Adipose tissue (tissue), 3 donors: ENCODE data around the gene PITPNC1. TPM values are rescaled to one million over a fixed set of nuclear protein-coding genes. Genes with fewer than 3 reads are reported as not detected.
"Not testable (repeated sequence)": the region's sequence is repeated elsewhere in the genome, so short reads cannot be mapped to it uniquely, and the experiment has no call there.

Source experiments
- H3K27ac ChIP-seq: one replicate; pipeline ENCODE4 v1.5.1; 2013; ENCODE audit warnings: low read depth, low read length
- WGBS, 3 donors: extraction: QIAGEN DNeasy Blood & Tissue Kit; methylation state at CpG; one replicate each; pipeline ENCODE4 v1.1.7; 2013; 5-methylcytosine and 5-hydroxymethylcytosine counted together
- polyA plus RNA-seq, 3 donors: library from polyadenylated mRNA; stranded (reverse); fragments of 200-250 nt; gene quantifications; one replicate each; pipeline ENCODE4 v1.2.3, GENCODE V29; 2013
- donor health status: healthy with polysubstance abuse.
- donor health status: Bipolar disorder and iron deficiency.
- donor health status: healthy.

The PITPNC1 gene
- polyA plus RNA-seq, 3 donors = 12.6 to 21.2 (median 15.3) TPM

GRCh38 chr17:67636834-67637520, 259.9 kb downstream of the PITPNC1 start:
- no peak overlapping the region for H3K27ac ChIP-seq
- whole genome bisulfite sequencing, 3 donors = 76 to 83% (median 78%) methylated on average over 13 of the region's 13 CpGs

- WGBS, 3 donors = 50 to 83% (median 78%) methylated on average over 8 of the region's 8 CpGs
- H3K27ac ChIP-seq = no peak overlapping the region
Observed at GRCh38 chr17:67637901-67638641, 261.0 kb downstream of the PITPNC1 start.

GRCh38 chr17:67638871-67639270, 261.8 kb downstream of the PITPNC1 start:
- no peak overlapping the region for H3K27ac ChIP-seq
- 89 to 96% (median 92%) methylated on average over 4 of the region's 4 CpGs for WGBS, 3 donors

- WGBS, 3 donors = 36 to 78% (median 51%) methylated on average over 4 of the region's 4 CpGs
- no peak overlapping the region for H3K27ac ChIP-seq
Observed at GRCh38 chr17:67639555-67639954, 262.5 kb downstream of the PITPNC1 start.

- H3K27ac ChIP-seq = no peak overlapping the region
- 66 to 83% (median 71%) methylated on average over 8 of the region's 8 CpGs for WGBS, 3 donors
Observed at GRCh38 chr17:67639979-67640378, 262.9 kb downstream of the PITPNC1 start.

- H3K27ac ChIP-seq = no peak overlapping the region
- 74 to 79% (median 77%) methylated on average over 5 of the region's 5 CpGs for WGBS, 3 donors
Observed at GRCh38 chr17:67642488-67642887, 265.4 kb downstream of the PITPNC1 start.

- WGBS, 3 donors = 94 to 98% (median 96%) methylated on average over 5 of the region's 5 CpGs
- no peak overlapping the region for H3K27ac ChIP-seq
Observed at GRCh38 chr17:67644061-67644460, 267.0 kb downstream of the PITPNC1 start.

- H3K27ac ChIP-seq = not testable (repeated sequence)
- WGBS, 3 donors = 97 to 98% (median 97%) methylated on average over 8 of the region's 8 CpGs
Observed at GRCh38 chr17:67645195-67645594, 268.1 kb downstream of the PITPNC1 start.

- H3K27ac ChIP-seq = no peak overlapping the region
- WGBS, 3 donors = 96 to 97% (median 96%) methylated on average over 6 of the region's 6 CpGs
Observed at GRCh38 chr17:67646472-67646871, 269.4 kb downstream of the PITPNC1 start.

- WGBS, 3 donors = 88 to 93% (median 92%) methylated on average over 5 of the region's 5 CpGs
- no peak overlapping the region for H3K27ac ChIP-seq
Observed at GRCh38 chr17:67647482-67647881, 270.4 kb downstream of the PITPNC1 start.

- WGBS, 3 donors = 65 to 78% (median 77%) methylated on average over 6 of the region's 6 CpGs
- no peak overlapping the region for H3K27ac ChIP-seq
Observed at GRCh38 chr17:67648032-67648905, 271.2 kb downstream of the PITPNC1 start.

- 91 to 97% (median 97%) methylated on average over 3 of the region's 3 CpGs for WGBS, 3 donors
- H3K27ac ChIP-seq = not testable (repeated sequence)
Observed at GRCh38 chr17:67648906-67649295, 271.8 kb downstream of the PITPNC1 start.

GRCh38 chr17:67649891-67650290, 272.8 kb downstream of the PITPNC1 start:
- no peak overlapping the region for H3K27ac ChIP-seq
- WGBS, 3 donors = 80 to 95% (median 91%) methylated on average over 3 of the region's 3 CpGs

- not testable (repeated sequence) for H3K27ac ChIP-seq
- WGBS, 3 donors = 90 to 96% (median 90%) methylated on average over 7 of the region's 7 CpGs
Observed at GRCh38 chr17:67651218-67651579, 274.1 kb downstream of the PITPNC1 start.

GRCh38 chr17:67652433-67652832, 275.4 kb downstream of the PITPNC1 start:
- H3K27ac ChIP-seq = no peak overlapping the region
- 96 to 98% (median 97%) methylated on average over 14 of the region's 14 CpGs for WGBS, 3 donors

- 77 to 89% (median 80%) methylated on average over 7 of the region's 7 CpGs for WGBS, 3 donors
- no peak overlapping the region for H3K27ac ChIP-seq
Observed at GRCh38 chr17:67655478-67656148, 278.5 kb downstream of the PITPNC1 start.

GRCh38 chr17:67656494-67657203, 279.6 kb downstream of the PITPNC1 start:
- H3K27ac ChIP-seq = no peak overlapping the region
- 83 to 90% (median 85%) methylated on average over 8 of the region's 8 CpGs for WGBS, 3 donors

- WGBS, 3 donors = 91 to 94% (median 94%) methylated on average over 4 of the region's 4 CpGs
- no peak overlapping the region for H3K27ac ChIP-seq
Observed at GRCh38 chr17:67657596-67657995, 280.5 kb downstream of the PITPNC1 start.
